ENCODE measurements around the gene PRKD2. TPM values are rescaled to one million over a fixed set of nuclear protein-coding genes. Genes with fewer than 3 reads are reported as not detected.

The PRKD2 gene
- total RNA-seq, 2 donors from 2014 or later: 18.9 to 58.3 TPM

DNA sequence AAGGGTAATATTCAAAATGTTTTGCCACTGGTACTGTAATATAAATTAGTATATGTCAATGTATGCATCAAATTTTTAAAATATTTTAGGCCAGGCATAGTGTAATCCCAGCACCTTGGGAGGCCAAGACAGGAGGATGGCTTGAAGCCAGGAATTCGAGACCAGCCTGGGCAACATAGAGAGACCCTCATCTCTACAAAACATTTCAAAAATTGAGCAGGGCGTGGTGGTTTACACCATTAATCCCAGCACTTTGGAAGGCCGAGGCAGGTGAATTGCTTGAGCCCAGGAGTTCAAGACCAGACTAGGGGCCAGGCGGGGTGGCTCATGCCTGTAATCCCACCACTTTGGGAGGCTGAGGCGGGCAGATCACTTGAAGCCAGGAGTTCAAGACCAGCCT lies 43.4 kb upstream of the PRKD2 start:
- intact Hi-C loops (cut with DNase I): no loop called here
- no peak for ATAC-seq

DNA sequence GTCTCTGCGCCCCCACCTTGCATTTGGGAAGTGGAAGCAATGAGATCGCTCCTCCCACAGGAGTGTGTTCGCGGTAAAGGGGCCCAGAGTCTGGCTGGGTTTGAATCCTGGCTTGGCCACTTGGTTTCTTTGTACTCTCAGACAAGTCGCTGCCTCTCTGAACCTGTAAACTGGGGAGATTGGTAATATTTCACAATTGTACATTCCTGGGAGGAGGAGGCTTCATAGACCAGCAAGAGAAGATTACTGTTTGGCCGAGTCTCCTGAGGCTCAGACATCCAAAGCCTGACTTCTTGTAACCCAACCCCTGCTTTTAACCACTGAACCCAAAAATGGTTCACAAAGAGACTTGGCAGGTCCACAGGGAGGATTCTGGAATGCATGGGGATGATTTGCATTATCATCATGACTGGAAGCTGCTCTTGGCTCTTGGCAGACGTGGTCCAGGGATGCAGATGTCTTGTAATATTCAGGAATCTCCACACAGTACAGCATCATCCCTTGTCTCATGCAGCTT lies 43.0 kb upstream of the PRKD2 start:
- Histone ChIP-seq H3K9me3 (no peaks in the 10 kb centered on the region), H3K27me3 (no peaks in the 10 kb centered on the region), H3K4me3 (no peak overlapping the region), H3K27ac (no peak overlapping the region), H3K36me3 (replicated peaks in 1 of 2; ENCODE audit: insufficient read depth in 1 of 2, low read depth in 2 of 2) (no peaks in the 10 kb centered on the region), H3K4me1 (peaks cover 22% of the 10 kb centered on the region)
- WGBS, 2 donors: 73 to 88% methylated on average over 6 to 7 of the region's 7 CpGs
- intact Hi-C loops (cut with DNase I): loop anchor here (5.0 to 10.0 kb wide), 2 partner anchors 82 to 235 kb away; no protein-coding TSS in a partner anchor
- TF ChIP-seq CTCF (IDR thresholded peaks at IDR 0.05) (no peak), POLR2A (IDR thresholded peaks at IDR 0.05) (no peak)
- peak; percentile 21 for ATAC-seq
- DNase-seq: peak in 2 of 4 donors; percentile 25 to 54

More for the DNA sequence above, 43.4 kb upstream of the PRKD2 start:
- 85 to 88% methylated on average over 4 to 5 of the region's 5 CpGs for WGBS, 2 donors
- no peak overlapping the region for H3K4me3 ChIP-seq
- no peak for TF ChIP-seq CTCF (IDR thresholded peaks at IDR 0.05)
- no peak for TF ChIP-seq POLR2A (IDR thresholded peaks at IDR 0.05)
- no peaks in the 10 kb centered on the region for H3K36me3 ChIP-seq (replicated peaks in 1 of 2; ENCODE audit: insufficient read depth in 1 of 2, low read depth in 2 of 2)
- H3K27me3 ChIP-seq: no peaks in the 10 kb centered on the region
- DNase-seq: no peak
- peak overlapping the region in 1 of 4 donors; percentile 24 for H3K27ac ChIP-seq
- H3K9me3 ChIP-seq: no peaks in the 10 kb centered on the region
- H3K4me1 ChIP-seq: peaks cover 26% of the 10 kb centered on the region

DNA sequence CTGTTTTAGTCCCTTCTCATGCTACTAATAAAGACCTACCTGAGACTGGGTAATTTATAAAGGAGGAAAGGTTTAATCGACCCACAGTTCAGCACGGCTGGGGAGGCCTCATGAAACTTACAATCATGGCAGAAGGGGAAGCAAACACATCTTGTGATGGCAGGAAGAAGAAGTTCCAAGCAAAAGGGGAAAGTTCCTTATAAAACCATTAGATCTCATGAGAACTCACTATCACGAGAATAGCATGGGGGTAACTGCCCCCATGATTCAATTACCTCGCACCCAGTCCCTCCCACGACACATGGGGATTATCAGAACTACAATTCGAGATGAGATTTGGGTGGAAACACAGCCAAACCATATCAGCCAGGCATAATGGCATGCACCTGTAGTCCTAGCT lies 42.3 kb upstream of the PRKD2 start:
- intact Hi-C loops (cut with DNase I): loop anchor here (5.0 to 10.0 kb wide), 2 partner anchors 83 to 236 kb away; no protein-coding TSS in a partner anchor
- no peak for DNase-seq
- Histone ChIP-seq H3K4me1 (peaks cover 15% of the 10 kb centered on the region), H3K27me3 (no peaks in the 10 kb centered on the region), H3K4me3 (no peak overlapping the region), H3K9me3 (no peaks in the 10 kb centered on the region), H3K36me3 (replicated peaks in 1 of 2; ENCODE audit: insufficient read depth in 1 of 2, low read depth in 2 of 2) (no peaks in the 10 kb centered on the region), H3K27ac (no peak overlapping the region)
- ATAC-seq: no peak
- WGBS, 2 donors: 70 to 74% methylated on average over 6 of the region's 6 CpGs
- TF ChIP-seq POLR2A (IDR thresholded peaks at IDR 0.05): no peak
- TF ChIP-seq CTCF (IDR thresholded peaks at IDR 0.05): no peak

DNA sequence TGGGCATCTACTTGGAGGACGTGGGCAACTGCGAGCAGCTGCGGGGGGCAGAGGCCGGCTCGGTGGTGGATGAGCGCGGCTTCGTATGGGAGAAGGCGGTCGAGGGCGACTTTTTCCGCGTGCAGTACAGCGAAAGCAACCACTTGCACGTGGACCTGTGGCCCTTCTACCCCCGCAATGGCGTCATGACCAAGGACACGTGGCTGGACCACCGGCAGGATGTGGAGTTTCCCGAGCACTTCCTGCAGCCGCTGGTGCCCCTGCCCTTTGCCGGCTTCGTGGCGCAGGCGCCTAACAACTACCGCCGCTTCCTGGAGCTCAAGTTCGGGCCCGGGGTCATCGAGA lies 39.6 kb upstream of the PRKD2 start:
- H3K4me1 ChIP-seq: peaks cover 11% of the 10 kb centered on the region
- H3K4me3 ChIP-seq: no peak overlapping the region
- no peak for ATAC-seq
- no peaks in the 10 kb centered on the region for H3K36me3 ChIP-seq (replicated peaks in 1 of 2; ENCODE audit: insufficient read depth in 1 of 2, low read depth in 2 of 2)
- no peak overlapping the region for H3K27ac ChIP-seq
- DNase-seq: no peak
- TF ChIP-seq POLR2A (IDR thresholded peaks at IDR 0.05) (no peak), CTCF (IDR thresholded peaks at IDR 0.05) (no peak)
- 84% methylated on average over 10 to 30 of the region's 30 CpGs for WGBS, 2 donors
- intact Hi-C loops (cut with DNase I): loop anchor here (5.0 to 10.0 kb wide), 2 partner anchors 86 to 238 kb away; no protein-coding TSS in a partner anchor
- H3K9me3 ChIP-seq: no peaks in the 10 kb centered on the region
- no peaks in the 10 kb centered on the region for H3K27me3 ChIP-seq
